ENCODE measurements around the gene CRMP1. TPM values are rescaled to one million over a fixed set of nuclear protein-coding genes. Genes with fewer than 3 reads are reported as not detected.

Gene CRMP1
- total RNA-seq, 4 donors from 2014 or later = 0.64 to 0.76 TPM; not detected in 2

- no peak overlapping the region for H3K4me3 ChIP-seq
- H3K4me1 ChIP-seq = no peaks in the 10 kb centered on the region
- no peak for TF ChIP-seq CTCF (IDR thresholded peaks at IDR 0.05)
- DNase-seq (ENCODE audit: low spot score in 2 of 2) = no peak
- no peak overlapping the region for H3K27ac ChIP-seq
- no peaks in the 10 kb centered on the region for H3K36me3 ChIP-seq
- 55% methylated on average over 6 of the region's 6 CpGs for WGBS
- H3K27me3 ChIP-seq = peaks cover 61% of the 10 kb centered on the region
- no peaks in the 10 kb centered on the region for H3K9me3 ChIP-seq
These were observed 30.5 kb upstream of the CRMP1 start for GRCh38 chr4:5923376-5923775.

- DNase-seq (ENCODE audit: low spot score in 2 of 2) = no peak
- no peaks in the 10 kb centered on the region for H3K4me1 ChIP-seq
- H3K4me3 ChIP-seq = no peak overlapping the region
- TF ChIP-seq EP300 (IDR thresholded peaks at IDR 0.05) = no peak
- TF ChIP-seq POLR2A (IDR thresholded peaks at IDR 0.05) = no peak
- no peak for TF ChIP-seq POLR2AphosphoS5 (IDR thresholded peaks at IDR 0.05)
- TF ChIP-seq CTCF (IDR thresholded peaks at IDR 0.05) = no peak
- no peaks in the 10 kb centered on the region for H3K36me3 ChIP-seq
- H3K9me3 ChIP-seq = no peaks in the 10 kb centered on the region
- H3K27ac ChIP-seq = no peak overlapping the region
- 67% methylated on average over 3 of the region's 3 CpGs for WGBS
- H3K27me3 ChIP-seq = peaks cover 67% of the 10 kb centered on the region
These were observed 29.7 kb upstream of the CRMP1 start for GRCh38 chr4:5922556-5922955.

- Histone ChIP-seq H3K27ac (no peak overlapping the region), H3K27me3 (peaks cover 67% of the 10 kb centered on the region), H3K4me1 (no peaks in the 10 kb centered on the region), H3K4me3 (no peak overlapping the region), H3K36me3 (no peaks in the 10 kb centered on the region), H3K9me3 (no peaks in the 10 kb centered on the region)
- no peak for DNase-seq (ENCODE audit: low spot score in 2 of 2)
- 15% methylated on average over 4 of the region's 6 CpGs for WGBS
- no peak for TF ChIP-seq POLR2A (IDR thresholded peaks at IDR 0.05)
- TF ChIP-seq CTCF (IDR thresholded peaks at IDR 0.05) = no peak
- no peak for TF ChIP-seq POLR2AphosphoS5 (IDR thresholded peaks at IDR 0.05)
- no peak for TF ChIP-seq EP300 (IDR thresholded peaks at IDR 0.05)
These were observed 29.1 kb upstream of the CRMP1 start for GRCh38 chr4:5921981-5922380.

DNA sequence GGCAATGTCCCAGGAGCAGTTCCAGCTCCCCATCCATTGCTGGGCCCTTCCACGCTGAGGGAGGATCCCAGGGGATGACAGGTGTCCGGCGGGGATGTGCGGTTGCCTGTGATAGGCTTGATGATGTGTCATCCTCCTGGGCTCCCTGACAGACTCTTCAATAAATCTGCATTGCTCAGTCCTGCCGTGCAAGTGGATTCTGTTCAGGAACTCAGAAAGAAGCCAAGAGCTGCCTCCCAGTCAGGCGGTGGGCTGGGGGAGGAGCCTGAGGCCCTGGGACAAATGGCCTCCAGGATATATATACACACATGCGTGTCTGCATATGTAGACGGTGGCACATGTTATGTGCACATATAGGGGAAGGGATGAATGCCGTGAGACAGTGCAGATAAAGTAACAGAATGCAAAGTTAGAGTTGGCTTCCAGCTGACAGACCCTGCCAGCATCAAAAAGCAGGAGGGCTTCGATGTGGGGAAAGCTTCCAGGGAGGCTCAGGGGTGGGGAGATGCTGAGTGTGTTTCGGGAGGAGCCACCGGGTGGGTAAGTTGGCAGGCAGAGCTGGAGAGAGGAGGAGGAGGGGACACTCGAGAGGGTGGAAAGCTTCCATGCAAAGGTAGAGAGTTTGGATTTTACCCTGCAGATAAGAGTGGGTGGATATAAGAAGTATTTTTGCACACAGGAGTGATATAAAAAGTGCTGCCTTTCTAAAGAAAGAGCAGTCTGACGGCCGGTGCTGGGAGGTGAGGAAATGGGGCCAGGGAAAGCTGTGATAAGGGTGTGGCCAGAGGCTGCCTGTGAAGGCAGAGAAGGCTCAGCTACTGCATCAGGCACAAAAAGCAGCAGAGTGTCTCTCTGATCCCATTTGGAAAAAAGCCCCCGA is 28.5 kb upstream of the CRMP1 start:
- 31% methylated on average over 13 of the region's 16 CpGs for WGBS
- no peak overlapping the region for H3K27ac ChIP-seq
- no peaks in the 10 kb centered on the region for H3K9me3 ChIP-seq
- peaks cover 72% of the 10 kb centered on the region for H3K27me3 ChIP-seq
- no peak for DNase-seq (ENCODE audit: low spot score in 2 of 2)
- no peaks in the 10 kb centered on the region for H3K36me3 ChIP-seq
- TF ChIP-seq POLR2AphosphoS5 (IDR thresholded peaks at IDR 0.05) = no peak
- TF ChIP-seq CTCF (IDR thresholded peaks at IDR 0.05) = no peak
- TF ChIP-seq POLR2A (IDR thresholded peaks at IDR 0.05) = no peak
- TF ChIP-seq EP300 (IDR thresholded peaks at IDR 0.05) = no peak
- H3K4me1 ChIP-seq = no peaks in the 10 kb centered on the region
- H3K4me3 ChIP-seq = no peak overlapping the region

DNA sequence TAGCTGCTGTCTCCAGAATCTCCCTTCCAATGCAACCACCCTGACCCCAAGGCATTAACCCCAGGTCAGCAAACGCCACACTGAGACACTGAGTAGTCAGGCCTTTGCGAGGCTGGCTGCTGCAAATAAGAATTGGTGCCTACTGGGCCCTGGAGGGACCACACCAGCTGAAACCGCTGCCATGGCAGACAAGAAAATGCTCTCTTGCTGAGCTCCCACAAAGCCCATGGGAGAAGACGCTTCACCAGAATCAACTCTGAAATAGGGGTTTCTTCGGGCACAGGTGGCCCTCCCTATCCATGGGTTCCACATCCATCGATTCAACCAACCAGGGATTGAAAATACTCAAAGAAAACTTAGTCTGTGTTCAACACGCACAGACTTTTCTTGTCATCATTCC is 26.7 kb upstream of the CRMP1 start:
- no peak for DNase-seq (ENCODE audit: low spot score in 2 of 2)
- Histone ChIP-seq H3K9me3 (no peaks in the 10 kb centered on the region), H3K27ac (no peak overlapping the region), H3K27me3 (peaks cover 71% of the 10 kb centered on the region), H3K4me1 (no peaks in the 10 kb centered on the region), H3K36me3 (no peaks in the 10 kb centered on the region), H3K4me3 (no peak overlapping the region)
- no peak for TF ChIP-seq POLR2A (IDR thresholded peaks at IDR 0.05)
- no peak for TF ChIP-seq CTCF (IDR thresholded peaks at IDR 0.05)
- TF ChIP-seq EP300 (IDR thresholded peaks at IDR 0.05) = no peak
- TF ChIP-seq POLR2AphosphoS5 (IDR thresholded peaks at IDR 0.05) = no peak
- 74% methylated on average over 7 of the region's 7 CpGs for WGBS
